Measurements from ENCODE around the gene THRB.

THRB gene

GRCh38 chr3:24306518-24306917 is 188.1 kb downstream of the THRB start:
- Histone ChIP-seq H3K4me1 (no peaks in the 10 kb centered on the region), H3K36me3 (no peaks in the 10 kb centered on the region), H3K27me3 (no peaks in the 10 kb centered on the region), H3K9me3 (no peaks in the 10 kb centered on the region), H3K4me3 (ENCODE audit: low read depth, low read length) (no peak overlapping the region)
- TF ChIP-seq, protein P1, sequence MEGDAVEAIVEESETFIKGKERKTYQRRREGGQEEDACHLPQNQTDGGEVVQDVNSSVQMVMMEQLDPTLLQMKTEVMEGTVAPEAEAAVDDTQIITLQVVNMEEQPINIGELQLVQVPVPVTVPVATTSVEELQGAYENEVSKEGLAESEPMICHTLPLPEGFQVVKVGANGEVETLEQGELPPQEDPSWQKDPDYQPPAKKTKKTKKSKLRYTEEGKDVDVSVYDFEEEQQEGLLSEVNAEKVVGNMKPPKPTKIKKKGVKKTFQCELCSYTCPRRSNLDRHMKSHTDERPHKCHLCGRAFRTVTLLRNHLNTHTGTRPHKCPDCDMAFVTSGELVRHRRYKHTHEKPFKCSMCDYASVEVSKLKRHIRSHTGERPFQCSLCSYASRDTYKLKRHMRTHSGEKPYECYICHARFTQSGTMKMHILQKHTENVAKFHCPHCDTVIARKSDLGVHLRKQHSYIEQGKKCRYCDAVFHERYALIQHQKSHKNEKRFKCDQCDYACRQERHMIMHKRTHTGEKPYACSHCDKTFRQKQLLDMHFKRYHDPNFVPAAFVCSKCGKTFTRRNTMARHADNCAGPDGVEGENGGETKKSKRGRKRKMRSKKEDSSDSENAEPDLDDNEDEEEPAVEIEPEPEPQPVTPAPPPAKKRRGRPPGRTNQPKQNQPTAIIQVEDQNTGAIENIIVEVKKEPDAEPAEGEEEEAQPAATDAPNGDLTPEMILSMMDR (IDR thresholded peaks at IDR 0.05; ENCODE audit: low read depth, low read length): no peak
- DNase-seq: no peak

- Histone ChIP-seq H3K36me3 (no peaks in the 10 kb centered on the region), H3K27me3 (no peaks in the 10 kb centered on the region), H3K4me3 (ENCODE audit: low read depth, low read length) (no peak overlapping the region), H3K4me1 (no peaks in the 10 kb centered on the region), H3K9me3 (no peaks in the 10 kb centered on the region)
- DNase-seq: no peak
- TF ChIP-seq, protein P1 (IDR thresholded peaks at IDR 0.05; ENCODE audit: low read depth, low read length): no peak
These were observed 188.7 kb downstream of the THRB start for GRCh38 chr3:24305795-24306467.

- Histone ChIP-seq H3K9me3 (no peaks in the 10 kb centered on the region), H3K4me1 (no peaks in the 10 kb centered on the region), H3K4me3 (ENCODE audit: low read depth, low read length) (no peak overlapping the region), H3K36me3 (no peaks in the 10 kb centered on the region), H3K27me3 (no peaks in the 10 kb centered on the region)
- TF ChIP-seq, protein P1 (IDR thresholded peaks at IDR 0.05; ENCODE audit: low read depth, low read length): no peak
- peak; percentile 3 for DNase-seq
These were observed 191.4 kb downstream of the THRB start for GRCh38 chr3:24303057-24303754.

GRCh38 chr3:24302396-24302795 is 192.3 kb downstream of the THRB start:
- H3K27me3 ChIP-seq: no peaks in the 10 kb centered on the region
- H3K4me1 ChIP-seq: no peaks in the 10 kb centered on the region
- TF ChIP-seq, protein P1 (IDR thresholded peaks at IDR 0.05; ENCODE audit: low read depth, low read length): no peak
- no peaks in the 10 kb centered on the region for H3K9me3 ChIP-seq
- DNase-seq: no peak
- no peak overlapping the region for H3K4me3 ChIP-seq (ENCODE audit: low read depth, low read length)
- H3K36me3 ChIP-seq: no peaks in the 10 kb centered on the region

DNA sequence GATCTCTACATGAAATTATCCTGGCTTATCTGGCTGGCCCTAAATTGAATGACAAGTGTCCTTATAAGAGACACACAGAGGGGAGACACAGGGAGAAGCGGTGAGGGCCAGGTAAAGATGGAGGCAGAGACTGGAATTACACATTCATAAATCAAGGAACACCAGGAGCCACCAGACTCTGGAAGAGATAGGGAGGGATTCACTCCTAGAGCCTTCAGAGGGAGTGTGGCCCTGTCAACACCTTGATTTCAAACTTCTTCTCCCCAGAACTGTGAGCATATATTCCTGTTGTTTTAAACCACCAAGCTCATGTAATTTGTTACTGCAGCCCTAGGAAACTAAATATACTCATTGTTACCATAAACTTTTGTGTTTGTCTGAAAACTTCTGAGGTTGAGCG is 193.7 kb downstream of the THRB start:
- DNase-seq: no peak
- H3K4me3 ChIP-seq (ENCODE audit: low read depth, low read length): no peak overlapping the region
- no peaks in the 10 kb centered on the region for H3K9me3 ChIP-seq
- TF ChIP-seq, protein P1 (IDR thresholded peaks at IDR 0.05; ENCODE audit: low read depth, low read length): no peak
- no peaks in the 10 kb centered on the region for H3K27me3 ChIP-seq
- no peaks in the 10 kb centered on the region for H3K36me3 ChIP-seq
- H3K4me1 ChIP-seq: no peaks in the 10 kb centered on the region

Data from BE2C (cell line).